ENCODE measurements around the gene FAM20B.

DNA sequence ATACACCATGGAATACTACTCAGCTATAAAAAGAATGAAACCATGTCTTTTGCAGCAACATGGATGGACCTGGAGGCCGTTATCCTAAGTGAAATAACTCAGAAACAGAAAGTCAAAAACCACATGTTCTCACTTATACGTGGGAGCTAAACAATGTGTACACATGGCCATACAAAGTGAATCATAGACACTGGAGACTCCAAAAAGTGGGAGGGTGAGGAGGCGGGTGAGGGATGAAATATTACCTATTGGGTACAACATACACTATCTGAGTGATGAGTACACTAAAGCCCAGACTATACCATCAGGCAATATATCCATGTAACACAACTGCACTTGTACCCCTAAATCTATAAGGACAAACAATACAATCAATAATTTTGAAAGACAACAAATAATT is 39.5 kb upstream of the FAM20B start:
- TF ChIP-seq, protein P1, sequence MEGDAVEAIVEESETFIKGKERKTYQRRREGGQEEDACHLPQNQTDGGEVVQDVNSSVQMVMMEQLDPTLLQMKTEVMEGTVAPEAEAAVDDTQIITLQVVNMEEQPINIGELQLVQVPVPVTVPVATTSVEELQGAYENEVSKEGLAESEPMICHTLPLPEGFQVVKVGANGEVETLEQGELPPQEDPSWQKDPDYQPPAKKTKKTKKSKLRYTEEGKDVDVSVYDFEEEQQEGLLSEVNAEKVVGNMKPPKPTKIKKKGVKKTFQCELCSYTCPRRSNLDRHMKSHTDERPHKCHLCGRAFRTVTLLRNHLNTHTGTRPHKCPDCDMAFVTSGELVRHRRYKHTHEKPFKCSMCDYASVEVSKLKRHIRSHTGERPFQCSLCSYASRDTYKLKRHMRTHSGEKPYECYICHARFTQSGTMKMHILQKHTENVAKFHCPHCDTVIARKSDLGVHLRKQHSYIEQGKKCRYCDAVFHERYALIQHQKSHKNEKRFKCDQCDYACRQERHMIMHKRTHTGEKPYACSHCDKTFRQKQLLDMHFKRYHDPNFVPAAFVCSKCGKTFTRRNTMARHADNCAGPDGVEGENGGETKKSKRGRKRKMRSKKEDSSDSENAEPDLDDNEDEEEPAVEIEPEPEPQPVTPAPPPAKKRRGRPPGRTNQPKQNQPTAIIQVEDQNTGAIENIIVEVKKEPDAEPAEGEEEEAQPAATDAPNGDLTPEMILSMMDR (IDR thresholded peaks at IDR 0.05; ENCODE audit: low read length), result no peak
- TF ChIP-seq EZH2 (optimal IDR thresholded peaks at IDR 0.05; ENCODE audit: low read depth, low read length), result no peak
